Skeletal muscle tissue (tissue), 4 donors: Measurements from ENCODE around the gene GUCY1B1. TPM values are rescaled to one million over a fixed set of nuclear protein-coding genes. Genes with fewer than 3 reads are reported as not detected.

Experiments
- H3K27ac ChIP-seq: one replicate; pipeline ENCODE4 v1.7.0; 2013; ENCODE audit warnings: mild to moderate bottlenecking, low read depth, low read length, inconsistent platforms
- H3K27me3 ChIP-seq, 3 donors: one replicate each; pipeline ENCODE4 v1.7.0; 2013; ENCODE audit warnings: low read length in 3 of 3; ENCODE audit not compliant: control insufficient read depth in 3 of 3, insufficient read depth in 3 of 3
- H3K36me3 ChIP-seq, 3 donors: one replicate each; pipeline ENCODE4 v1.7.0; 2013; ENCODE audit warnings: low read length in 3 of 3; ENCODE audit not compliant: control insufficient read depth in 3 of 3, insufficient read depth in 3 of 3
- H3K4me1 ChIP-seq, 3 donors: one replicate each; pipeline ENCODE4 v1.7.0; 2013; ENCODE audit warnings: low read length in 3 of 3, mild to moderate bottlenecking in 3 of 3; ENCODE audit not compliant: control insufficient read depth in 3 of 3, insufficient read depth in 3 of 3
- H3K4me3 ChIP-seq, 3 donors: one replicate each; pipeline ENCODE4 v1.7.0; 2013; ENCODE audit warnings: low read length in 3 of 3
- H3K9ac ChIP-seq, 3 donors: one replicate each; pipeline ENCODE4 v1.7.0; 2013; ENCODE audit warnings: low read length in 3 of 3, mild to moderate bottlenecking in 3 of 3, moderate library complexity in 2 of 3, low read depth in 1 of 3
- H3K9me3 ChIP-seq, 3 donors: one replicate each; pipeline ENCODE4 v1.7.0; 2013; ENCODE audit warnings: low read length in 3 of 3; ENCODE audit not compliant: control insufficient read depth in 3 of 3
- total RNA-seq: library from RNA; depleted of rRNA; stranded (reverse); fragments of >200 nt; gene quantifications from one replicate; pipeline ENCODE4 v1.2.3, GENCODE V29; 2014
- donor health status: Osteomylitis.

The GUCY1B1 gene
- total RNA-seq, 1 donor from 2014 or later: 15.7 TPM

DNA sequence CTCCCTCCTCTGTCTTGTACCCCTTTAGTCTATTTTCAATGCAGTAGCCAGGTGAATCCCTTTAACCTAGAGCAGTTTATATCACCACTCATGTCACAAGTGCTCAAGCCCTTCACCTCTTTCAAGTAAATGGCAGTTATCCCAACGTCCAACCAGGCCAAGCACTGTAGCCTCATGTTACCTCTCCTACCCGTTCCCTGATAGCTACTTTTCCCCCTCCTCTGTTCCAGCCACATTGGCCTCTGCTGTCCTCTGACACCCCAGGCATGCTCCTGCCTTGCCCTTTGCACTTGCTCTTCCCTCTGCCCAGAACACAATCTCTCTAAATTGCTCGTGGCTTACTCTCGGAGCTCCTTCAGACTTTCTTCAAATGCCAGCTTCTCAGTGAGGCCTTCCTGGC, 15.2 kb downstream of the GUCY1B1 start:
- H3K27ac ChIP-seq: no peak overlapping the region
- H3K27me3 ChIP-seq: no peaks in the 10 kb centered on the region

DNA sequence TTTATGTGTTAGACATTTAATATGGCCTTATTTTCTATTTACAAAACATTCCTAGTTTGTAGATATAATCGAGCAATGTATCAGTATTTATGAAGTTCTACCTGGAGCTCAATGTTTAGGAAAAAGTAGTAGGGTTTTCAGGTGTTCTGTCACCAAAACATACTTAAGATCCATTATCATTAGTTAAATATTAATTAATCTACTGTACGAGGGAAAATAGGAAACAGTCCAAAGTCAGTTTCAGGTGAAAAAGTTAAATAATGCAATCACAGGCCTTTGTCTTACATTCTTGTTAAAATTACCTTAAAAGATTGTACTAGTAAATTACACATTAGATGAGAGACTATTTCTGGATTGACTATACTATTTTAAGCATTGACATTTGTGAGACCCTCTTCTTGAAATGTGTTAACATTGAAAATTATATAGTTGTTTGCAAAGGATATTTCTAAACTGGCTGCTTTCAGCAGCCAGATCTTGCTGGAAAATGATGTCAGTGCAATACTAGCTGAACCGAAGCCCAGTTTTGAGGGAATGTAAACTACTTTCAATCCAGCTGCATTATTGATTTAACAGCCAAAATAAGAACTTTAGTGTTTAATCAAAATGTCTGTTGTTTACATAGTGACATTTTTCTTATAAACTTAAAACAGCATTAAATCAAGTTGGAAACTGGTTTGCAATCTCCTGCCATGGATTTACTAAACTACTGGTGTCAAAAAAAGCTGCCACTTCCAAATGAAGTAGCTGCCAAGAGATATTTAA, 19.3 kb downstream of the GUCY1B1 start:
- Histone ChIP-seq H3K36me3 (peaks cover 0 to 2% (median 0%) of the 10 kb centered on the region in 3 donors), H3K4me3 (no peak overlapping the region)

More for the DNA sequence above, 15.2 kb downstream of the GUCY1B1 start:
- H3K9ac ChIP-seq: no peak overlapping the region
- no peak overlapping the region for H3K4me3 ChIP-seq
- peaks cover 0 to 2% (median 0%) of the 10 kb centered on the region in 3 donors for H3K36me3 ChIP-seq
- H3K4me1 ChIP-seq: no peaks in the 10 kb centered on the region
- H3K9me3 ChIP-seq: no peaks in the 10 kb centered on the region

DNA sequence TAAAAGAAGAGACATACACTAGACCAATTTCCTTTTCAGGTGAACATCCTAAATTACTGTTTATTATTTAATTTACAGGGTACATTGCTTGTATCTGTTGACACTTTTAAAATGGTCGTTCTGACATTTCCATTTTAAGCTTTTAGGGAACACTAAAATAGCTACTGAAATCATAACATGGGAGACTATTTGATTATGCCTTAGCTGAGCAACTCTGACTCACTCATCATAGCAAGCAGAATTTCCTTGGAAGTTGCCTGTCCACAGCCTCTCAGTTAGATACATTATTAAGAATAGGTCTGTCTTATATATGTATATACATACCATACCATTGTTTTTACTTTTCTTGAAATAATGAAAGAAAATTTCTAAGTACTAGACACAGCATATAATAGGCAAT, 22.0 kb downstream of the GUCY1B1 start:
- H3K4me3 ChIP-seq: no peak overlapping the region
- no peak overlapping the region for H3K27ac ChIP-seq
- no peaks in the 10 kb centered on the region for H3K9me3 ChIP-seq
- H3K27me3 ChIP-seq: no peaks in the 10 kb centered on the region
- no peak overlapping the region for H3K9ac ChIP-seq
- no peaks in the 10 kb centered on the region for H3K4me1 ChIP-seq
- H3K36me3 ChIP-seq: no peaks in the 10 kb centered on the region

More for the DNA sequence above, 19.3 kb downstream of the GUCY1B1 start:
- H3K27me3 ChIP-seq: no peaks in the 10 kb centered on the region
- H3K9ac ChIP-seq: no peak overlapping the region
- no peaks in the 10 kb centered on the region for H3K4me1 ChIP-seq
- no peak overlapping the region for H3K27ac ChIP-seq
- H3K9me3 ChIP-seq: no peaks in the 10 kb centered on the region

DNA sequence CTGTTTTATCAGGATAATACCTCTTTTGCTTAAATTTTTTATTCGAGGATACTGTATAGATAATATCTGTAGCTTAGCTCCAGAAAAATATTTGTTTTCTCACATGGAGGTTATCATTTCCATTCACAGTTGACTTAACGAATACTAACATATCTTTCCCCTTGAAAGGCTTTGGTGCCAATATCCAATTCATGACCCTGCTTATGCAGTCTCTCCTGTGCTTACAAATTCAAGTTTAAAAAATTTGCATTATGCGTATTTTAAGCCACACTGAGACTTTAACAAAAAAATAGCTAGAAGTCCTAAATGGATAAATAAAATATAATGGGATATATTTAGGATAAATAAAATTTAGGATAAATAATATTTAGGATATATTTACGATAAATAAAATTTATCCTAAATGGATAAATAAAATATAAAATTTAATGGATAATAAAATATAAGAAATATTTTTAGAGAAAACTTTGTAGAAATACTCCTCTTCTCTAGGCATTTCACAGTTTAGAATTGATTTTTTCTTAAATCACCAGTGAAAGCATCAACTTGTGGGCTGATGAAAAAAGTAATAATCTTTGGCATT, 22.5 kb downstream of the GUCY1B1 start:
- Histone ChIP-seq H3K9ac (no peak overlapping the region), H3K9me3 (no peaks in the 10 kb centered on the region), H3K27ac (no peak overlapping the region), H3K4me3 (no peak overlapping the region), H3K27me3 (no peaks in the 10 kb centered on the region), H3K4me1 (no peaks in the 10 kb centered on the region), H3K36me3 (no peaks in the 10 kb centered on the region)

DNA sequence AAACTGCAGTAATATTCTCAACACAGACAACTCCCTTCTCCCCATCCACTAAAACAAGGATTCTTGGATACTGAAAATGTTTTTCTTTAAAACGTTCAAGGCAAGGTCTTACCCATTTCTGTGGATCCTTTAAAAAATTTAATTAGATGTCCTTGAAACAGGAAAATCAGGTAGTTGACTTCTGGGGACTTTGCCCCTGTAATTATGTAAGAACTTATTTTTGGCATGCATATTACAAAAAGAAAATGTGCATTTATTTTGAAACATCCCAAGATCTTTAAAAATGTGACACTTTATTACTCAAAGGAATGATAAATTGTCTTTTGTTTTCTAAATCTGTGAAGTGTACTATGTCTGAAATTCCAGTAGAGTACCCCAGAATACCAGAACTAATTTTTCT, 25.8 kb downstream of the GUCY1B1 start:
- Histone ChIP-seq H3K4me1 (no peaks in the 10 kb centered on the region), H3K9me3 (no peaks in the 10 kb centered on the region), H3K36me3 (no peaks in the 10 kb centered on the region), H3K9ac (no peak overlapping the region), H3K27ac (no peak overlapping the region), H3K4me3 (no peak overlapping the region), H3K27me3 (no peaks in the 10 kb centered on the region)

DNA sequence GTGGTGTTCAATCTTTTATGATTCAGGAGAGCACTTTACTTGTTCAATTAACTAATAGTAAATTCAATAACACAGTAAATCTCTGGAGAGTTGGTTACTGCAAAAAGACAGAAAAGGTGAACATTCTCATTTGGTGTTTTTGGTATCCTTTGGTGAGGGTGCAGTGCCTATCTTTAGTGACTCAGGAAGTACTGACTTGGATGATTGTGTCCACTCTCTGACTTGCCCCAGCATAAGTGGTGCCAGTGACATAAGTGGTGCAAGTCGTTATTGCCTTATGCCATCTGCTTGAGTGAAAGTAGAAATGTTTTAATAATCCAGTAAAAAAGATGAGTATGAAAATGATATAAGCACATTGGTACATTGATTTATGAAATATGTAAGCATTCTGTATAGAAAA, 27.0 kb downstream of the GUCY1B1 start:
- Histone ChIP-seq H3K36me3 (no peaks in the 10 kb centered on the region), H3K9me3 (no peaks in the 10 kb centered on the region), H3K27ac (no peak overlapping the region), H3K4me3 (no peak overlapping the region), H3K4me1 (no peaks in the 10 kb centered on the region), H3K9ac (no peak overlapping the region), H3K27me3 (no peaks in the 10 kb centered on the region)

DNA sequence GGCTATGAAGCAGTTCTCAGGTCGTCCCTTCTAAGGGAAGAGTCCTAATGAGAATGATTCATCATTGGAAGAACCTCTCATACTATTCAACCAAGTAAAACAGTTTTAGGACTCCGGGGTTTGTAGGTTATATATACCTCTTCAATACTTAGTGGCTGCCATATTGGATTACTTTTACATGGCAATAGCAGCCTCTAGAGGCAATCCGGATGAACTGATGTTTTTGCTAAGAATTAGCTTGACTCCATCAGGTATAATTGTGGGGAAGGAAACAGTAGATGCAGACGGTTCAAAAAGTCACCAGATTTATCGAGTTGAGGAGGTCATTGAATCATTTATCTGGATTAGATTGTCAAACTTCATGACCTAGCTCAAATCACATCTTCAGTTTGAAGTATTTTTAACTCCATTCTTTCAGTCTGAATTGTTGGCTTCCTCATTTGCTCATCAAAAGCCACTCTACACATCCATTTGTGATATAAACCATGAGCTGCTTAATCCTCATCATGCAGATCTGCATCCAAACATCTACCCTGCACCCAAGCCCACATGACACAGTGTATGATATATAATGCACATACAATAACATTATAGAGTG, 28.4 kb downstream of the GUCY1B1 start:
- no peaks in the 10 kb centered on the region for H3K27me3 ChIP-seq
- H3K9me3 ChIP-seq: no peaks in the 10 kb centered on the region
- no peak overlapping the region for H3K27ac ChIP-seq
- H3K4me3 ChIP-seq: no peak overlapping the region
- no peaks in the 10 kb centered on the region for H3K36me3 ChIP-seq
- no peaks in the 10 kb centered on the region for H3K4me1 ChIP-seq
- H3K9ac ChIP-seq: no peak overlapping the region

DNA sequence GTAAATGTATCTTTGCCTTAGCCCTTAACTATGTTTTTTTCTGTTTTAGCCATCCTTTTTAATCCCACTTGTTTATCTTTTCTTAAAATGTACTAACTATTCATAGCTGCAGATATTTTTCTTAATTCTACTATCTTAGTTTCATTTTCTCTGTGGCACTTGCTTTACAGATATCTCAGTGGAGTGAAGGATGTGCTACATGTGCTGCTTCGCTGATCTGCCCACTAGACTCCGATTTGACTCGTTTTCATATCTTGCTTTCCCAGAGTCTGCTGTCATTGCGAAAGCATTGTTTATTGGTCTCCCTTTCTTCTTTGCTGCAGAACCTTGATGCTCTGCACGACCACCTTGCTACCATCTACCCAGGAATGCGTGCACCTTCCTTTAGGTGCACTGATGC, 30.6 kb downstream of the GUCY1B1 start:
- no peaks in the 10 kb centered on the region for H3K9me3 ChIP-seq
- H3K27me3 ChIP-seq: no peaks in the 10 kb centered on the region
- H3K4me1 ChIP-seq: no peaks in the 10 kb centered on the region
- H3K36me3 ChIP-seq: no peaks in the 10 kb centered on the region
- no peak overlapping the region for H3K27ac ChIP-seq
- peak overlapping the region in 1 of 3 donors; percentile 30 for H3K4me3 ChIP-seq
- H3K9ac ChIP-seq: no peak overlapping the region

DNA sequence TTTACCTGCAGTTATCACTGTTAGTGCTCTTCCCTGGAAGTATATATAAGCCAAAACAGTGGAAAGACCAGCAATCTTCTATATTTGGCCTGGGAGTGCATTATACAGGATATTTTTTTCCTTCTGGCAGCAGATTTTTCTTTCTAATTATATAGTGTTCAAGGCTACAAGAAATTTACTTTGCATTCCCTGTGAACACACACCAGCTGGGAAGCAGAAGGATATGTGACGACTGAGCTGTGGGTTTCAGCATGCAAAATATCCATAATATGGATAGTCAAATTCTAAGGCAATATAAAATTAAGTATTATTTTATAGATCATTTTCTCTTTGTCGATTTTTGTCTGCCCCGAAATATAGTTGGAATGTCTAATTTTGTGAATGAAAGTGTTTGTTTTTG, 31.2 kb downstream of the GUCY1B1 start:
- Histone ChIP-seq H3K27ac (no peak overlapping the region), H3K36me3 (peaks cover 0 to 2% (median 0%) of the 10 kb centered on the region in 3 donors), H3K9ac (no peak overlapping the region)

DNA sequence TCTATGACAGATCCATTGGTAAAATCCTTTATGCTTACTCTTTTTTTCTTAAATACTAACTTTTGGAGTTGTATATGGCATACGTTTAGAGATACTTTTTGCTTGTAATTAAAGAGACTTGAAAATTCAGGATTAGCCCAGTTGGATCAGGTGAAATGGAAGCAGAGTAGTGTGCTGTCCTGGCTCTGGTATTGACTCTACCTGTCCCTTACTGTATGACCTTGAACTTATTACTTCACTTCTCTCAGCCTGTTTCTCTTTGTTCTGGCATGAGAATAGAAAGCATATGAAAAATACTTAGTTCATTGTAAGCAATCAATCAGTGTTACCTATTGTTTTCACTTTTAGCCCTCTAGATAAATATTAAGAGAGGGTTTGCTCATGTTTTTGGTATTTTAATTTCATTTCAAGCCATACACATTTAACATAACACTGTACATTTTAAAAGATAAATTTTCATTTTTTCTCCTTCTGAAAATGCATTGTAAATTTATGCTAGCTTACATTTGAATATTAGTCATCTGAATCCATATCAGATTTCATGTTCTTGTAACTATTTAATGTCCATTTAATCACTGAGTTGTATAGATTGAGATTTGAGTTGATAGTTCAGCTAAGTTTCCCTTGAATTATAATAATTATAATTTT, 35.9 kb downstream of the GUCY1B1 start:
- Histone ChIP-seq H3K27me3 (no peaks in the 10 kb centered on the region), H3K27ac (no peak overlapping the region), H3K9ac (no peak overlapping the region), H3K36me3 (peaks cover 0 to 3% (median 0%) of the 10 kb centered on the region in 3 donors), H3K9me3 (no peaks in the 10 kb centered on the region), H3K4me3 (no peak overlapping the region), H3K4me1 (no peaks in the 10 kb centered on the region)

More for the DNA sequence above, 31.2 kb downstream of the GUCY1B1 start:
- Histone ChIP-seq H3K4me3 (no peak overlapping the region), H3K9me3 (no peaks in the 10 kb centered on the region), H3K27me3 (no peaks in the 10 kb centered on the region), H3K4me1 (no peaks in the 10 kb centered on the region)
